GM12878 (cell line): ENCODE measurements around the gene YEATS2. TPM values are rescaled to one million over a fixed set of nuclear protein-coding genes. Genes with fewer than 3 reads are reported as not detected.

Experiments
- ATAC-seq: fragments of 200-7000 bp; cut with Tn5 transposase; 3 replicates; pipeline ENCODE4 v1.9.1; 2020; ENCODE audit warnings: mild to moderate bottlenecking, moderate library complexity
- BruUV-seq: library from RNA; stranded (reverse); fragments of 400-500 nt; replicated peaks from 2 replicates; lab custom pipeline; 2021; lab: Mats Ljungman, UMichigan
- CTCF ChIA-PET: fragments of 300-600 bp; sonication (Branson Sonifier 250); formaldehyde crosslinking; extraction: SDS; loops from one replicate; lab custom pipeline; 2021; ENCODE audit warnings: inconsistent platforms; lab: Yijun Ruan, JAX
- POLR2A ChIA-PET: fragments of 350-600 bp; formaldehyde crosslinking; extraction: SDS; loops from one replicate; lab custom pipeline; 2021; ENCODE audit warnings: inconsistent platforms; lab: Charles Lee
- RAD21 ChIA-PET: fragments of 300-600 bp; sonication (Branson Sonifier 250); formaldehyde crosslinking; loops from one replicate; lab custom pipeline; 2023; ENCODE audit warnings: antibody characterized with exemption; ENCODE audit not compliant: unreplicated experiment; lab: Charles Lee
- SMC1A ChIA-PET: fragments of 300-600 bp; sonication (Branson Sonifier 250); formaldehyde crosslinking; loops from one replicate; lab custom pipeline; 2023; ENCODE audit not compliant: unreplicated experiment, uncharacterized antibody; lab: Charles Lee
- DNase-seq: peaks from one replicate; pipeline ENCODE4 v3.0.0-alpha.2; 2011; ENCODE audit warnings: low read depth, low spot score
- FAIRE-seq: peaks from 3 replicates; lab custom pipeline; 2011; peaks lifted over from hg19 to GRCh38; lab: Jason Lieb, UNC
- H2AFZ ChIP-seq: 2 replicates; pipeline ENCODE4 v1.6.0; 2011; ENCODE audit warnings: low read depth, low read length, control low read depth; ENCODE audit not compliant: control insufficient read depth
- H3K27ac ChIP-seq: 2 replicates; pipeline ENCODE4 v1.5.1; 2011; ENCODE audit warnings: control low read depth; ENCODE audit not compliant: control insufficient read depth, insufficient read depth
- H3K27me3 ChIP-seq, 2 experiments: replicated peaks in 1 of 2; 2 replicates each; pipeline versions ENCODE4 v1.6.0 to v1.6.1; 2011; ENCODE audit warnings: low read length in 1 of 2; ENCODE audit not compliant: control insufficient read depth in 2 of 2, insufficient read depth in 2 of 2
- H3K36me3 ChIP-seq, 2 experiments: 2 replicates each; pipeline ENCODE4 v1.5.1; 2011; ENCODE audit warnings: low read length in 1 of 2; ENCODE audit not compliant: control insufficient read depth in 2 of 2, insufficient read depth in 2 of 2
- H3K4me1 ChIP-seq: 2 replicates; pipeline ENCODE4 v1.6.1; 2011; ENCODE audit warnings: mild to moderate bottlenecking, low read length, moderate library complexity, mixed read lengths; ENCODE audit not compliant: control insufficient read depth, insufficient read depth
- H3K4me2 ChIP-seq: 2 replicates; pipeline ENCODE4 v1.6.0; 2011; ENCODE audit warnings: control low read depth; ENCODE audit not compliant: control insufficient read depth, insufficient read depth
- H3K4me3 ChIP-seq: fragments of 200-600 bp; sonication (generic); 2 replicates; pipeline ENCODE4 v1.5.1; 2016
- H3K79me2 ChIP-seq: 2 replicates; pipeline ENCODE4 v1.6.0; 2011; ENCODE audit warnings: low read length; ENCODE audit not compliant: control insufficient read depth, insufficient read depth
- H3K9ac ChIP-seq: 2 replicates; pipeline ENCODE4 v1.8.0; 2011; ENCODE audit warnings: low read length, control low read depth, mixed read lengths; ENCODE audit not compliant: control insufficient read depth, insufficient read depth
- H3K9me3 ChIP-seq: replicated peaks from 3 replicates; pipeline ENCODE4 v1.5.1; 2011; ENCODE audit warnings: mild to moderate bottlenecking, low read length; ENCODE audit not compliant: control insufficient read depth, insufficient read depth
- H4K20me1 ChIP-seq: 2 replicates; pipeline ENCODE4 v1.6.0; 2011; ENCODE audit not compliant: control insufficient read depth, insufficient read depth
- HDAC2 ChIP-seq: fragments of 200-600 bp; sonication (generic); IDR thresholded peaks from 2 replicates; pipeline ENCODE4 v1.6.1; 2017
- NFIC ChIP-seq: IDR thresholded peaks from 2 replicates; pipeline ENCODE4 v1.6.1; 2012; ENCODE audit warnings: low read depth, mild to moderate bottlenecking, inconsistent platforms, low read length, moderate library complexity
- RAD51 ChIP-seq: fragments of 450-650 bp; IDR thresholded peaks from 2 replicates; pipeline ENCODE4 v1.6.1; 2016; ENCODE audit warnings: moderate library complexity, mild to moderate bottlenecking, inconsistent platforms
- SREBF2 ChIP-seq: IDR thresholded peaks from 2 replicates; pipeline ENCODE4 v1.6.1; 2012; ENCODE audit warnings: mild to moderate bottlenecking, low read length
- WGBS: methylation state at CpG from one replicate; pipeline ENCODE4 v1.1.6; 2016; ENCODE audit warnings: low lambda C conversion rate; ENCODE audit not compliant: insufficient replicate concordance, insufficient coverage; ENCODE audit errors: missing lambda C conversion rate; 5-methylcytosine and 5-hydroxymethylcytosine counted together
- in situ Hi-C: fragments of 300-500 bp; cut with MboI; formaldehyde crosslinking; loops from 9 replicates; pipeline ENCODE4 v1.14.3; 2018; ENCODE audit warnings: mixed read lengths
- intact Hi-C: fragments of 100-400 bp; cut with micrococcal nuclease; formaldehyde crosslinking; loops from one replicate; pipeline ENCODE4 v1.14.2; 2022; ENCODE audit not compliant: unreplicated experiment
- polyA plus RNA-seq, 11 experiments: library from polyadenylated mRNA; depleted of rRNA in 4 of 11; unstranded in 6 of 11; stranded (reverse) in 5 of 11; fragments of >200 nt; fragmentation: Nextera tagmentation in 4 of 11; fragmentation: Illumina TruSeq in 1 of 11; extraction: Ambion mirVana in 4 of 11; extraction: Trizol in 1 of 11; gene quantifications; 1 replicate in 1 of 11; 2 replicates in 10 of 11; pipeline versions ENCODE4 v1.2.1 to v1.2.3, GENCODE V29; 2011 to 2016; ENCODE audit warnings: inconsistent platforms in 2 of 11, missing spikeins in 2 of 11, low read depth in 1 of 11
- total RNA-seq, 4 experiments: library from RNA; depleted of rRNA in 3 of 4; stranded (reverse); fragments of >200 nt in 3 of 4; fragmentation: Illumina TruSeq in 1 of 4; extraction: Trizol in 1 of 4; gene quantifications; 2 replicates each; pipeline versions ENCODE4 v1.2.1 to v1.2.3, GENCODE V29; 2013 to 2021
- TF ChIP-seq, protein P1 (sequence below): fragments of 450-650 bp; IDR thresholded peaks from 2 replicates; pipeline ENCODE4 v1.6.1; 2016; ENCODE audit warnings: mild to moderate bottlenecking
- TF ChIP-seq, protein P2 (sequence below): fragments of 450-650 bp; IDR thresholded peaks from 2 replicates; pipeline ENCODE4 v1.6.1; 2016; ENCODE audit warnings: mild to moderate bottlenecking, moderate library complexity, borderline replicate concordance
- TF ChIP-seq, protein P3 (sequence below), 3 experiments: IDR thresholded peaks in 2 of 3; conservative IDR thresholded peaks in 1 of 3; 2 replicates each; pipeline ENCODE4 v1.5.1; 2011; ENCODE audit warnings: low read depth in 3 of 3, low read length in 3 of 3, mild to moderate bottlenecking in 3 of 3, control low read depth in 2 of 3, moderate library complexity in 2 of 3, inconsistent platforms in 1 of 3, mixed read lengths in 1 of 3; ENCODE audit not compliant: control insufficient read depth in 2 of 3, insufficient read depth in 1 of 3; ENCODE audit errors: extremely low read depth in 1 of 3

The YEATS2 gene
- total and polyA plus RNA-seq, 10 of the 15 experiments (the other 5 are each of a cell fraction or from before 2014, with no cell fraction given): 1.9 to 65.3 (median 25.8) TPM

GRCh38 chr3:183830187-183830586 lies 132.6 kb downstream of the YEATS2 start:
- intact Hi-C loops: no loop called here

More at GRCh38 chr3:183830187-183830586, 132.6 kb downstream of the YEATS2 start:
- TF ChIP-seq SREBF2: no peak
- no peak for TF ChIP-seq NFIC
- no peak for TF ChIP-seq HDAC2
- TF ChIP-seq, protein P1, sequence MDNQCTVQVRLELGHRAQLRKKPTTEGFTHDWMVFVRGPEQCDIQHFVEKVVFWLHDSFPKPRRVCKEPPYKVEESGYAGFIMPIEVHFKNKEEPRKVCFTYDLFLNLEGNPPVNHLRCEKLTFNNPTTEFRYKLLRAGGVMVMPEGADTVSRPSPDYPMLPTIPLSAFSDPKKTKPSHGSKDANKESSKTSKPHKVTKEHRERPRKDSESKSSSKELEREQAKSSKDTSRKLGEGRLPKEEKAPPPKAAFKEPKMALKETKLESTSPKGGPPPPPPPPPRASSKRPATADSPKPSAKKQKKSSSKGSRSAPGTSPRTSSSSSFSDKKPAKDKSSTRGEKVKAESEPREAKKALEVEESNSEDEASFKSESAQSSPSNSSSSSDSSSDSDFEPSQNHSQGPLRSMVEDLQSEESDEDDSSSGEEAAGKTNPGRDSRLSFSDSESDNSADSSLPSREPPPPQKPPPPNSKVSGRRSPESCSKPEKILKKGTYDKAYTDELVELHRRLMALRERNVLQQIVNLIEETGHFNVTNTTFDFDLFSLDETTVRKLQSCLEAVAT: no peak
- no peak for TF ChIP-seq RAD51
- TF ChIP-seq, protein P2, sequence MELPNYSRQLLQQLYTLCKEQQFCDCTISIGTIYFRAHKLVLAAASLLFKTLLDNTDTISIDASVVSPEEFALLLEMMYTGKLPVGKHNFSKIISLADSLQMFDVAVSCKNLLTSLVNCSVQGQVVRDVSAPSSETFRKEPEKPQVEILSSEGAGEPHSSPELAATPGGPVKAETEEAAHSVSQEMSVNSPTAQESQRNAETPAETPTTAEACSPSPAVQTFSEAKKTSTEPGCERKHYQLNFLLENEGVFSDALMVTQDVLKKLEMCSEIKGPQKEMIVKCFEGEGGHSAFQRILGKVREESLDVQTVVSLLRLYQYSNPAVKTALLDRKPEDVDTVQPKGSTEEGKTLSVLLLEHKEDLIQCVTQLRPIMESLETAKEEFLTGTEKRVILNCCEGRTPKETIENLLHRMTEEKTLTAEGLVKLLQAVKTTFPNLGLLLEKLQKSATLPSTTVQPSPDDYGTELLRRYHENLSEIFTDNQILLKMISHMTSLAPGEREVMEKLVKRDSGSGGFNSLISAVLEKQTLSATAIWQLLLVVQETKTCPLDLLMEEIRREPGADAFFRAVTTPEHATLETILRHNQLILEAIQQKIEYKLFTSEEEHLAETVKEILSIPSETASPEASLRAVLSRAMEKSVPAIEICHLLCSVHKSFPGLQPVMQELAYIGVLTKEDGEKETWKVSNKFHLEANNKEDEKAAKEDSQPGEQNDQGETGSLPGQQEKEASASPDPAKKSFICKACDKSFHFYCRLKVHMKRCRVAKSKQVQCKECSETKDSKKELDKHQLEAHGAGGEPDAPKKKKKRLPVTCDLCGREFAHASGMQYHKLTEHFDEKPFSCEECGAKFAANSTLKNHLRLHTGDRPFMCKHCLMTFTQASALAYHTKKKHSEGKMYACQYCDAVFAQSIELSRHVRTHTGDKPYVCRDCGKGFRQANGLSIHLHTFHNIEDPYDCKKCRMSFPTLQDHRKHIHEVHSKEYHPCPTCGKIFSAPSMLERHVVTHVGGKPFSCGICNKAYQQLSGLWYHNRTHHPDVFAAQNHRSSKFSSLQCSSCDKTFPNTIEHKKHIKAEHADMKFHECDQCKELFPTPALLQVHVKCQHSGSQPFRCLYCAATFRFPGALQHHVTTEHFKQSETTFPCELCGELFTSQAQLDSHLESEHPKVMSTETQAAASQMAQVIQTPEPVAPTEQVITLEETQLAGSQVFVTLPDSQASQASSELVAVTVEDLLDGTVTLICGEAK: no peak
- TF ChIP-seq, protein P3, sequence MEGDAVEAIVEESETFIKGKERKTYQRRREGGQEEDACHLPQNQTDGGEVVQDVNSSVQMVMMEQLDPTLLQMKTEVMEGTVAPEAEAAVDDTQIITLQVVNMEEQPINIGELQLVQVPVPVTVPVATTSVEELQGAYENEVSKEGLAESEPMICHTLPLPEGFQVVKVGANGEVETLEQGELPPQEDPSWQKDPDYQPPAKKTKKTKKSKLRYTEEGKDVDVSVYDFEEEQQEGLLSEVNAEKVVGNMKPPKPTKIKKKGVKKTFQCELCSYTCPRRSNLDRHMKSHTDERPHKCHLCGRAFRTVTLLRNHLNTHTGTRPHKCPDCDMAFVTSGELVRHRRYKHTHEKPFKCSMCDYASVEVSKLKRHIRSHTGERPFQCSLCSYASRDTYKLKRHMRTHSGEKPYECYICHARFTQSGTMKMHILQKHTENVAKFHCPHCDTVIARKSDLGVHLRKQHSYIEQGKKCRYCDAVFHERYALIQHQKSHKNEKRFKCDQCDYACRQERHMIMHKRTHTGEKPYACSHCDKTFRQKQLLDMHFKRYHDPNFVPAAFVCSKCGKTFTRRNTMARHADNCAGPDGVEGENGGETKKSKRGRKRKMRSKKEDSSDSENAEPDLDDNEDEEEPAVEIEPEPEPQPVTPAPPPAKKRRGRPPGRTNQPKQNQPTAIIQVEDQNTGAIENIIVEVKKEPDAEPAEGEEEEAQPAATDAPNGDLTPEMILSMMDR (IDR thresholded peaks at IDR 0.05 in 2 of 3, conservative IDR thresholded peaks at IDR 0.05 in 1 of 3; ENCODE audit: control insufficient read depth in 2 of 3, extremely low read depth in 1 of 3, insufficient read depth in 1 of 3, low read depth in 3 of 3, low read length in 3 of 3): no peak
- no peaks in the 10 kb centered on the region for H3K9me3 ChIP-seq
- RAD21 ChIA-PET: no interaction called here
- POLR2A ChIA-PET: interaction anchor here (2.0 kb wide), 1 partner anchor 12 kb away, joined by 4 read pairs; no protein-coding TSS in a partner anchor
- H3K27me3 ChIP-seq: no peaks in the 10 kb centered on the region
- H3K36me3 ChIP-seq: peaks cover 10 to 14% of the 10 kb centered on the region in 2 experiments; a peak in 3 of 4 replicates
- CTCF ChIA-PET: no interaction called here
- no peaks in the 10 kb centered on the region for H3K4me1 ChIP-seq
- ATAC-seq (no peak), FAIRE-seq (no peak), DNase-seq (no peak)
- H3K4me2 ChIP-seq: no peak overlapping the region
- no peak overlapping the region for H2AFZ ChIP-seq
- no peak overlapping the region for H3K4me3 ChIP-seq
- SMC1A ChIA-PET: no interaction called here
- BruUV-seq: no TSS peak
- in situ Hi-C loops: no loop called here
- 88% methylated on average over 9 of the region's 9 CpGs for WGBS
- H3K9ac ChIP-seq: no peak overlapping the region
- H3K27ac ChIP-seq: no peak overlapping the region
- H3K79me2 ChIP-seq: no peaks in the 10 kb centered on the region
- H4K20me1 ChIP-seq: no peaks in the 10 kb centered on the region
